Measurements from ENCODE around the gene ACYP1.

DNA sequence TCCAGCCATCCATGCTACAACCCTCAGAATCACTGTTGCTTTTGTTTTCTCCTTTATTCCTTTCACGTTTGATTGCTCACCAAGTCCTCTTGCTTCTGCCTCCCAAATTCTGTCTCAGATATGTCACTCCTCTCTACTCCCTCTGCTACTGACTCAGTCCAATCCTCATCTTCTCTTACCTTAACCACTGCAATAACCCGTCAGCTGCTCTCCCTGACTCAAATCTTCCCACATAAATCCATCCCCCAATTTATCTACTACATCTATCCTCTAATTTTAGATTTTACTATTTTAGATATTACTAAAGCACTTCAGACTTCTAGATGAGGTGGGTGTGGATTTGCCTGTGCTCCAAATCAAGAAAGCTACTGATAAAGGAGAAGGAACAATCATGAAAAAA is 37.9 kb downstream of the ACYP1 start:
- TF ChIP-seq, protein P1, sequence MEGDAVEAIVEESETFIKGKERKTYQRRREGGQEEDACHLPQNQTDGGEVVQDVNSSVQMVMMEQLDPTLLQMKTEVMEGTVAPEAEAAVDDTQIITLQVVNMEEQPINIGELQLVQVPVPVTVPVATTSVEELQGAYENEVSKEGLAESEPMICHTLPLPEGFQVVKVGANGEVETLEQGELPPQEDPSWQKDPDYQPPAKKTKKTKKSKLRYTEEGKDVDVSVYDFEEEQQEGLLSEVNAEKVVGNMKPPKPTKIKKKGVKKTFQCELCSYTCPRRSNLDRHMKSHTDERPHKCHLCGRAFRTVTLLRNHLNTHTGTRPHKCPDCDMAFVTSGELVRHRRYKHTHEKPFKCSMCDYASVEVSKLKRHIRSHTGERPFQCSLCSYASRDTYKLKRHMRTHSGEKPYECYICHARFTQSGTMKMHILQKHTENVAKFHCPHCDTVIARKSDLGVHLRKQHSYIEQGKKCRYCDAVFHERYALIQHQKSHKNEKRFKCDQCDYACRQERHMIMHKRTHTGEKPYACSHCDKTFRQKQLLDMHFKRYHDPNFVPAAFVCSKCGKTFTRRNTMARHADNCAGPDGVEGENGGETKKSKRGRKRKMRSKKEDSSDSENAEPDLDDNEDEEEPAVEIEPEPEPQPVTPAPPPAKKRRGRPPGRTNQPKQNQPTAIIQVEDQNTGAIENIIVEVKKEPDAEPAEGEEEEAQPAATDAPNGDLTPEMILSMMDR (conservative IDR thresholded peaks at IDR 0.05; ENCODE audit: low read depth, low read length), result no peak
- no peak for TF ChIP-seq EZH2 (IDR thresholded peaks at IDR 0.05; ENCODE audit: low read length, unreplicated experiment)
